Astrocyte (in vitro differentiated cells and primary cell): ENCODE results near the gene GNS. TPM values are rescaled to one million over a fixed set of nuclear protein-coding genes. Genes with fewer than 3 reads are reported as not detected.

Experiments
- DNase-seq: peaks from one replicate; pipeline ENCODE4 v3.0.0-alpha.2; 2010; ENCODE audit warnings: low read depth
- FAIRE-seq: peaks from 2 replicates; lab custom pipeline; 2011; peaks lifted over from hg19 to GRCh38; lab: Jason Lieb, UNC
- H2AFZ ChIP-seq: 2 replicates; pipeline ENCODE4 v1.6.0; 2012; ENCODE audit warnings: low read depth, low read length, inconsistent platforms
- H3K27ac ChIP-seq: 2 replicates; pipeline ENCODE4 v1.5.1; 2011; ENCODE audit warnings: low read depth, low read length, inconsistent platforms
- H3K27me3 ChIP-seq: 2 replicates; pipeline ENCODE4 v1.6.0; 2011; ENCODE audit warnings: low read length, inconsistent platforms; ENCODE audit not compliant: insufficient read depth
- H3K36me3 ChIP-seq: 2 replicates; pipeline ENCODE4 v1.5.1; 2011; ENCODE audit warnings: low read length, inconsistent platforms; ENCODE audit not compliant: insufficient read depth
- H3K4me1 ChIP-seq: 2 replicates; pipeline ENCODE4 v1.5.1; 2011; ENCODE audit warnings: low read length, inconsistent platforms; ENCODE audit not compliant: insufficient read depth
- H3K4me2 ChIP-seq: 2 replicates; pipeline ENCODE4 v1.6.0; 2012; ENCODE audit warnings: low read length, inconsistent platforms
- H3K4me3 ChIP-seq: 2 replicates; pipeline ENCODE4 v1.5.1; 2011; ENCODE audit warnings: low read depth, mild to moderate bottlenecking, low read length, inconsistent platforms; ENCODE audit not compliant: insufficient read depth
- H3K79me2 ChIP-seq: 2 replicates; pipeline ENCODE4 v1.6.0; 2012; ENCODE audit warnings: mild to moderate bottlenecking, low read length, inconsistent platforms; ENCODE audit not compliant: insufficient read depth
- H3K9ac ChIP-seq: 2 replicates; pipeline ENCODE4 v1.6.0; 2012; ENCODE audit warnings: mild to moderate bottlenecking, low read length, inconsistent platforms
- H3K9me3 ChIP-seq: 2 replicates; pipeline ENCODE4 v1.5.1; 2012; ENCODE audit warnings: low read depth, mild to moderate bottlenecking, low read length, inconsistent platforms; ENCODE audit not compliant: insufficient read depth
- H4K20me1 ChIP-seq: 2 replicates; pipeline ENCODE4 v1.6.0; 2012; ENCODE audit warnings: low read length, inconsistent platforms; ENCODE audit not compliant: insufficient read depth
- H3K27ac Mint-ChIP-seq: one replicate; pipeline ENCODE4 v1.8.0; 2021; ENCODE audit warnings: mild to moderate bottlenecking, mixed read lengths; ENCODE audit not compliant: unreplicated experiment
- H3K27me3 Mint-ChIP-seq: one replicate; pipeline ENCODE4 v1.8.0; 2021; ENCODE audit warnings: low read depth, mixed read lengths; ENCODE audit not compliant: unreplicated experiment
- H3K36me3 Mint-ChIP-seq: one replicate; pipeline ENCODE4 v1.8.0; 2021; ENCODE audit warnings: low read depth, mixed read lengths; ENCODE audit not compliant: unreplicated experiment
- H3K4me1 Mint-ChIP-seq: one replicate; pipeline ENCODE4 v1.8.0; 2021; ENCODE audit warnings: low read depth, mixed read lengths; ENCODE audit not compliant: unreplicated experiment
- H3K4me3 Mint-ChIP-seq: one replicate; pipeline ENCODE4 v1.8.0; 2021; ENCODE audit warnings: mild to moderate bottlenecking, moderate library complexity, mixed read lengths; ENCODE audit not compliant: unreplicated experiment
- H3K9me3 Mint-ChIP-seq: one replicate; pipeline ENCODE4 v1.8.0; 2021; ENCODE audit warnings: mild to moderate bottlenecking, mixed read lengths; ENCODE audit not compliant: unreplicated experiment
- EZH2 ChIP-seq: IDR thresholded peaks from 2 replicates; pipeline ENCODE4 v1.6.1; 2012; ENCODE audit warnings: mild to moderate bottlenecking, low read length, inconsistent platforms; ENCODE audit not compliant: insufficient read depth
- total RNA-seq: library from RNA; stranded (reverse); gene quantifications from 2 replicates; pipeline ENCODE4 v1.2.1, GENCODE V29; 2021
- TF ChIP-seq, protein P1 (sequence below): IDR thresholded peaks from 2 replicates; pipeline ENCODE4 v1.5.1; 2011; ENCODE audit warnings: low read depth, mild to moderate bottlenecking, inconsistent platforms, low read length, moderate library complexity; ENCODE audit not compliant: insufficient read depth

Gene GNS
- total RNA-seq, 1 donor from 2014 or later, result 109 TPM

DNA sequence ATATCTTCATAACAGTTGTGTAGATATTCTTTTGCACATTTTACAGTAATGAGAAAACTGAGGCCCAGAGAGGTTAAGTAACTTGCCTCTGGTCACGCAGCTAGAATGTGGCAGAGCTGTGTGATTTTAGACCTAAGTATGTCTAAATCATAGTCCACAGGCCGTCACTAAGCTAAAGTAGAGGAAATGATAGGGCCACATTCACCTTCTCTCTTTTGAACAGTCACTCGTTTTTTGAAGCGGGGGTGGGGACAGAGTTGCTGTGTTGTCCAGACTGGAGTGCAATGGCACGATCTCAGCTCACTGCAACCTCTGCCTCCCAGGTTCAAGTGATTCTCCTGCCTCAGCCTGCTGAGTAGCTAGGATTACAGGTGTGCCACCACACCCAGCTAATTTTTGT is 80.4 kb downstream of the GNS start:
- H3K4me1 ChIP-seq, result peaks cover 22% of the 10 kb centered on the region
- H3K4me2 ChIP-seq, result no peak overlapping the region
- DNase-seq (no peak), FAIRE-seq (no peak)
- no peak overlapping the region for H2AFZ ChIP-seq
- Mint-ChIP-seq H3K9me3 (peaks cover 3% of the 10 kb centered on the region), H3K27me3 (no peaks in the 10 kb centered on the region), H3K4me1 (peaks cover 11% of the 10 kb centered on the region), H3K36me3 (peaks cover 2% of the 10 kb centered on the region), H3K27ac (no peak overlapping the region), H3K4me3 (no peak overlapping the region)
- H3K79me2 ChIP-seq, result peaks cover 25% of the 10 kb centered on the region
- H3K27ac ChIP-seq, result no peak overlapping the region
- peaks cover 4% of the 10 kb centered on the region for H4K20me1 ChIP-seq
- no peak overlapping the region for H3K9ac ChIP-seq
- TF ChIP-seq EZH2, result no peak
- TF ChIP-seq, protein P1, sequence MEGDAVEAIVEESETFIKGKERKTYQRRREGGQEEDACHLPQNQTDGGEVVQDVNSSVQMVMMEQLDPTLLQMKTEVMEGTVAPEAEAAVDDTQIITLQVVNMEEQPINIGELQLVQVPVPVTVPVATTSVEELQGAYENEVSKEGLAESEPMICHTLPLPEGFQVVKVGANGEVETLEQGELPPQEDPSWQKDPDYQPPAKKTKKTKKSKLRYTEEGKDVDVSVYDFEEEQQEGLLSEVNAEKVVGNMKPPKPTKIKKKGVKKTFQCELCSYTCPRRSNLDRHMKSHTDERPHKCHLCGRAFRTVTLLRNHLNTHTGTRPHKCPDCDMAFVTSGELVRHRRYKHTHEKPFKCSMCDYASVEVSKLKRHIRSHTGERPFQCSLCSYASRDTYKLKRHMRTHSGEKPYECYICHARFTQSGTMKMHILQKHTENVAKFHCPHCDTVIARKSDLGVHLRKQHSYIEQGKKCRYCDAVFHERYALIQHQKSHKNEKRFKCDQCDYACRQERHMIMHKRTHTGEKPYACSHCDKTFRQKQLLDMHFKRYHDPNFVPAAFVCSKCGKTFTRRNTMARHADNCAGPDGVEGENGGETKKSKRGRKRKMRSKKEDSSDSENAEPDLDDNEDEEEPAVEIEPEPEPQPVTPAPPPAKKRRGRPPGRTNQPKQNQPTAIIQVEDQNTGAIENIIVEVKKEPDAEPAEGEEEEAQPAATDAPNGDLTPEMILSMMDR, result no peak
- H3K36me3 ChIP-seq, result no peaks in the 10 kb centered on the region
- H3K9me3 ChIP-seq, result no peaks in the 10 kb centered on the region
- H3K4me3 ChIP-seq, result no peak overlapping the region
- H3K27me3 ChIP-seq, result no peaks in the 10 kb centered on the region

- TF ChIP-seq, protein P1, result no peak
- TF ChIP-seq EZH2, result no peak
- Histone ChIP-seq H2AFZ (no peak overlapping the region), H3K4me2 (no peak overlapping the region), H3K36me3 (no peaks in the 10 kb centered on the region), H3K27me3 (no peaks in the 10 kb centered on the region), H4K20me1 (peaks cover 2% of the 10 kb centered on the region), H3K79me2 (peaks cover 23% of the 10 kb centered on the region), H3K4me1 (peaks cover 27% of the 10 kb centered on the region), H3K9ac (no peak overlapping the region), H3K9me3 (no peaks in the 10 kb centered on the region), H3K27ac (no peak overlapping the region), H3K4me3 (no peak overlapping the region)
- DNase-seq (no peak), FAIRE-seq (no peak)
- no peaks in the 10 kb centered on the region for H3K36me3 Mint-ChIP-seq
- no peak overlapping the region for H3K4me3 Mint-ChIP-seq
- H3K27me3 Mint-ChIP-seq, result no peaks in the 10 kb centered on the region
- H3K9me3 Mint-ChIP-seq, result peaks cover 3% of the 10 kb centered on the region
- H3K27ac Mint-ChIP-seq, result no peak overlapping the region
- peaks cover 17% of the 10 kb centered on the region for H3K4me1 Mint-ChIP-seq
Observed at GRCh38 chr12:64678248-64678647, 81.0 kb downstream of the GNS start.

- FAIRE-seq, result no peak
- H3K27me3 Mint-ChIP-seq, result no peaks in the 10 kb centered on the region
- Histone ChIP-seq H3K9me3 (no peaks in the 10 kb centered on the region), H3K36me3 (no peaks in the 10 kb centered on the region), H3K4me3 (no peak overlapping the region), H4K20me1 (no peaks in the 10 kb centered on the region), H3K27me3 (no peaks in the 10 kb centered on the region), H3K4me1 (peaks cover 39% of the 10 kb centered on the region), H3K27ac (no peak overlapping the region), H3K4me2 (peak overlapping the region; percentile 15), H3K79me2 (peaks cover 21% of the 10 kb centered on the region), H3K9ac (no peak overlapping the region), H2AFZ (no peak overlapping the region)
- H3K4me3 Mint-ChIP-seq, result no peak overlapping the region
- TF ChIP-seq EZH2, result no peak
- TF ChIP-seq, protein P1, result no peak
- H3K9me3 Mint-ChIP-seq, result no peaks in the 10 kb centered on the region
- no peaks in the 10 kb centered on the region for H3K36me3 Mint-ChIP-seq
- H3K27ac Mint-ChIP-seq, result no peak overlapping the region
- peaks cover 28% of the 10 kb centered on the region for H3K4me1 Mint-ChIP-seq
- DNase-seq, result peak; percentile 52
Observed at GRCh38 chr12:64675795-64676194, 83.4 kb downstream of the GNS start.
